Nephron (organoid): ENCODE measurements around the gene AGPAT3.

Source experiments
- H3K27ac Mint-ChIP-seq, 3 experiments: 2 replicates each; pipeline ENCODE4 v1.8.0; 2020; ENCODE audit warnings: mixed read lengths in 3 of 3, mild to moderate bottlenecking in 2 of 3, moderate library complexity in 1 of 3
- H3K27me3 Mint-ChIP-seq: 2 replicates; pipeline ENCODE4 v1.8.0; 2021; ENCODE audit warnings: low read depth, mild to moderate bottlenecking, moderate library complexity, mixed read lengths
- H3K36me3 Mint-ChIP-seq: 2 replicates; pipeline ENCODE4 v1.8.0; 2020; ENCODE audit warnings: low read depth, mixed read lengths
- H3K4me1 Mint-ChIP-seq: 2 replicates; pipeline ENCODE4 v1.8.0; 2020; ENCODE audit warnings: mixed read lengths
- H3K4me3 Mint-ChIP-seq, 3 experiments: 2 replicates each; pipeline ENCODE4 v1.8.0; 2020; ENCODE audit warnings: mild to moderate bottlenecking in 3 of 3, mixed read lengths in 3 of 3, moderate library complexity in 2 of 3
- H3K9me3 Mint-ChIP-seq: 2 replicates; pipeline ENCODE4 v1.8.0; 2020; ENCODE audit warnings: mixed read lengths
- CTCF ChIP-seq, 3 experiments: fragments of 200-600 bp; sonication (generic); IDR thresholded peaks; one replicate each; pipeline ENCODE4 v1.5.0; 2021; ENCODE audit warnings: antibody characterized with exemption in 3 of 3; ENCODE audit not compliant: unreplicated experiment in 3 of 3

Gene AGPAT3

GRCh38 chr21:43884861-43885417 lies 19.9 kb downstream of the AGPAT3 start:
- H3K27ac Mint-ChIP-seq: peak overlapping the region in 1 of 3 experiments; percentile 65
- H3K4me1 Mint-ChIP-seq: peaks cover 26% of the 10 kb centered on the region
- no peaks in the 10 kb centered on the region for H3K9me3 Mint-ChIP-seq
- H3K4me3 Mint-ChIP-seq: no peak overlapping the region
- no peaks in the 10 kb centered on the region for H3K27me3 Mint-ChIP-seq
- peaks cover 8% of the 10 kb centered on the region for H3K36me3 Mint-ChIP-seq
- no peak for TF ChIP-seq CTCF (IDR thresholded peaks at IDR 0.05; ENCODE audit: unreplicated experiment in 3 of 3)

GRCh38 chr21:43885721-43886120 lies 20.7 kb downstream of the AGPAT3 start:
- TF ChIP-seq CTCF (IDR thresholded peaks at IDR 0.05; ENCODE audit: unreplicated experiment in 3 of 3): no peak
- no peaks in the 10 kb centered on the region for H3K27me3 Mint-ChIP-seq

GRCh38 chr21:43886565-43886964 lies 21.5 kb downstream of the AGPAT3 start:
- H3K27me3 Mint-ChIP-seq: no peaks in the 10 kb centered on the region
- no peak overlapping the region for H3K4me3 Mint-ChIP-seq
- peaks cover under 1% of the 10 kb centered on the region for H3K9me3 Mint-ChIP-seq
- no peak for TF ChIP-seq CTCF (IDR thresholded peaks at IDR 0.05; ENCODE audit: unreplicated experiment in 3 of 3)
- H3K4me1 Mint-ChIP-seq: peaks cover 15% of the 10 kb centered on the region
- peaks cover 20% of the 10 kb centered on the region for H3K36me3 Mint-ChIP-seq
- no peak overlapping the region for H3K27ac Mint-ChIP-seq

More at GRCh38 chr21:43885721-43886120, 20.7 kb downstream of the AGPAT3 start:
- no peak overlapping the region for H3K4me3 Mint-ChIP-seq
- no peaks in the 10 kb centered on the region for H3K9me3 Mint-ChIP-seq
- H3K27ac Mint-ChIP-seq: no peak overlapping the region
- peaks cover 12% of the 10 kb centered on the region for H3K36me3 Mint-ChIP-seq
- H3K4me1 Mint-ChIP-seq: peaks cover 18% of the 10 kb centered on the region

- TF ChIP-seq CTCF (IDR thresholded peaks at IDR 0.05; ENCODE audit: unreplicated experiment in 3 of 3): no peak
- no peak overlapping the region for H3K4me3 Mint-ChIP-seq
- H3K4me1 Mint-ChIP-seq: peaks cover 15% of the 10 kb centered on the region
- H3K36me3 Mint-ChIP-seq: peaks cover 44% of the 10 kb centered on the region
- H3K27me3 Mint-ChIP-seq: no peaks in the 10 kb centered on the region
- H3K27ac Mint-ChIP-seq: no peak overlapping the region
- peaks cover 11% of the 10 kb centered on the region for H3K9me3 Mint-ChIP-seq
Observed at GRCh38 chr21:43889069-43889468, 24.0 kb downstream of the AGPAT3 start.

GRCh38 chr21:43890042-43890441 lies 25.0 kb downstream of the AGPAT3 start:
- Mint-ChIP-seq H3K36me3 (peaks cover 51% of the 10 kb centered on the region), H3K27ac (no peak overlapping the region), H3K9me3 (peaks cover 15% of the 10 kb centered on the region), H3K27me3 (no peaks in the 10 kb centered on the region), H3K4me3 (no peak overlapping the region), H3K4me1 (peaks cover 6% of the 10 kb centered on the region)
- no peak for TF ChIP-seq CTCF (IDR thresholded peaks at IDR 0.05; ENCODE audit: unreplicated experiment in 3 of 3)

- Mint-ChIP-seq H3K9me3 (peaks cover 17% of the 10 kb centered on the region), H3K4me1 (no peaks in the 10 kb centered on the region), H3K4me3 (no peak overlapping the region), H3K27me3 (no peaks in the 10 kb centered on the region), H3K36me3 (peaks cover 55% of the 10 kb centered on the region), H3K27ac (no peak overlapping the region)
- TF ChIP-seq CTCF (IDR thresholded peaks at IDR 0.05; ENCODE audit: unreplicated experiment in 3 of 3): no peak
Observed at GRCh38 chr21:43892334-43892733, 27.3 kb downstream of the AGPAT3 start.
